ENCODE data around the gene ATXN1L.

ATXN1L gene, protein sequence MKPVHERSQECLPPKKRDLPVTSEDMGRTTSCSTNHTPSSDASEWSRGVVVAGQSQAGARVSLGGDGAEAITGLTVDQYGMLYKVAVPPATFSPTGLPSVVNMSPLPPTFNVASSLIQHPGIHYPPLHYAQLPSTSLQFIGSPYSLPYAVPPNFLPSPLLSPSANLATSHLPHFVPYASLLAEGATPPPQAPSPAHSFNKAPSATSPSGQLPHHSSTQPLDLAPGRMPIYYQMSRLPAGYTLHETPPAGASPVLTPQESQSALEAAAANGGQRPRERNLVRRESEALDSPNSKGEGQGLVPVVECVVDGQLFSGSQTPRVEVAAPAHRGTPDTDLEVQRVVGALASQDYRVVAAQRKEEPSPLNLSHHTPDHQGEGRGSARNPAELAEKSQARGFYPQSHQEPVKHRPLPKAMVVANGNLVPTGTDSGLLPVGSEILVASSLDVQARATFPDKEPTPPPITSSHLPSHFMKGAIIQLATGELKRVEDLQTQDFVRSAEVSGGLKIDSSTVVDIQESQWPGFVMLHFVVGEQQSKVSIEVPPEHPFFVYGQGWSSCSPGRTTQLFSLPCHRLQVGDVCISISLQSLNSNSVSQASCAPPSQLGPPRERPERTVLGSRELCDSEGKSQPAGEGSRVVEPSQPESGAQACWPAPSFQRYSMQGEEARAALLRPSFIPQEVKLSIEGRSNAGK

DNA sequence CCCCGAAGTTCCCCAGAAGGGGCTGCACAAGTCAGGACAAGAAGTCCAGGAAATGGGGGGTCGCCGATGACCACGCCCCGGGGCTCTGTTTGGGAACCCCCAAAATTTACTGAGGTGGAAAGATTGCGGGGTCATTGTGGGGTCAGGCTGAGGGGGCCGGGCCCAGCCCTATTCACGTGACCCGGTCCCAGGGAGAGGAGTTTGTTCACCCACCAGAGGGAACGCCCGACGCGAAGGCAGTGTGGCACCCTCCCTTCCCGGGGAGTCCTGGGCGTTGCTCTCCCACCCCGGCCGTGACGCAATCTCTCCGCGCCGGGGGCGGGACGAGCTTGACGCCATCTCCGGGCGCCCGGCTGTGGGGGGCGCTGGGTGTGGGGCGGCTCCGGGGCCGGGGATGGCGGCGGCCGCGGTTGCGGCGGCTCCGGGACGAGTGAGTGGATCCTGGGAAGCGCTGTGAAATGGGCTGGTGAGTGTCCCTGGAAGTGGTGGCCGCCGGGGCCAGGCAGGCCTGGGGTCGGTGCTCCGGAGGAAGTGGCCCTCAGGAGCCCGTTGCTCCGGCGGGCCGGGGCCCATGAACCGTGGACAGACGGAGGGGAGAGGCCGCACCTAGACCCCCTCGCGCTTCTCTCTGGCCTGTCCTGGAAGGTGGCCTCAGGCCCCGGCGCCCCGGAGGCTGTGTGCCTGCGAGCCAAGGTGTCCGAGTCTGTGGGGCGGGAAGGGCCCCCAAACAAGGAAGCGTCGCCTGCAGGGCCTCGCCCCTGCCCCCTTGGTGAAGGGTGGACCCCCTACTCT, at the start of gene ATXN1L:
ATXN1L (plus strand) TSS at position 338 of the 792 bp plus-strand sequence. CDS start 3,765 bp downstream, outside the sequence.
- no peaks in the 10 kb centered on the region for H3K9me3 ChIP-seq (ENCODE audit: severe bottlenecking)
- ATAC-seq (ENCODE audit: low read depth) (peak; percentile 91), DNase-seq (ENCODE audit: low spot score) (peak; percentile 91)
- H3K4me1 ChIP-seq (ENCODE audit: insufficient read depth, poor library complexity, severe bottlenecking), result peaks cover 6% of the 10 kb centered on the region
- peaks cover 34% of the 10 kb centered on the region for H3K36me3 ChIP-seq (ENCODE audit: low read depth)
- TF ChIP-seq, protein P1, sequence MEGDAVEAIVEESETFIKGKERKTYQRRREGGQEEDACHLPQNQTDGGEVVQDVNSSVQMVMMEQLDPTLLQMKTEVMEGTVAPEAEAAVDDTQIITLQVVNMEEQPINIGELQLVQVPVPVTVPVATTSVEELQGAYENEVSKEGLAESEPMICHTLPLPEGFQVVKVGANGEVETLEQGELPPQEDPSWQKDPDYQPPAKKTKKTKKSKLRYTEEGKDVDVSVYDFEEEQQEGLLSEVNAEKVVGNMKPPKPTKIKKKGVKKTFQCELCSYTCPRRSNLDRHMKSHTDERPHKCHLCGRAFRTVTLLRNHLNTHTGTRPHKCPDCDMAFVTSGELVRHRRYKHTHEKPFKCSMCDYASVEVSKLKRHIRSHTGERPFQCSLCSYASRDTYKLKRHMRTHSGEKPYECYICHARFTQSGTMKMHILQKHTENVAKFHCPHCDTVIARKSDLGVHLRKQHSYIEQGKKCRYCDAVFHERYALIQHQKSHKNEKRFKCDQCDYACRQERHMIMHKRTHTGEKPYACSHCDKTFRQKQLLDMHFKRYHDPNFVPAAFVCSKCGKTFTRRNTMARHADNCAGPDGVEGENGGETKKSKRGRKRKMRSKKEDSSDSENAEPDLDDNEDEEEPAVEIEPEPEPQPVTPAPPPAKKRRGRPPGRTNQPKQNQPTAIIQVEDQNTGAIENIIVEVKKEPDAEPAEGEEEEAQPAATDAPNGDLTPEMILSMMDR (IDR thresholded peaks at IDR 0.05; ENCODE audit: poor library complexity, severe bottlenecking), result no peak
- peak within 1 kb of the TSS; percentile 96 for H3K4me3 ChIP-seq (ENCODE audit: severe bottlenecking)
- peak within 1 kb of the TSS; percentile 42 for H3K27ac ChIP-seq (ENCODE audit: poor library complexity, severe bottlenecking)
- H3K27me3 ChIP-seq (ENCODE audit: insufficient read depth, poor library complexity, severe bottlenecking), result no peaks in the 10 kb centered on the region

DNA sequence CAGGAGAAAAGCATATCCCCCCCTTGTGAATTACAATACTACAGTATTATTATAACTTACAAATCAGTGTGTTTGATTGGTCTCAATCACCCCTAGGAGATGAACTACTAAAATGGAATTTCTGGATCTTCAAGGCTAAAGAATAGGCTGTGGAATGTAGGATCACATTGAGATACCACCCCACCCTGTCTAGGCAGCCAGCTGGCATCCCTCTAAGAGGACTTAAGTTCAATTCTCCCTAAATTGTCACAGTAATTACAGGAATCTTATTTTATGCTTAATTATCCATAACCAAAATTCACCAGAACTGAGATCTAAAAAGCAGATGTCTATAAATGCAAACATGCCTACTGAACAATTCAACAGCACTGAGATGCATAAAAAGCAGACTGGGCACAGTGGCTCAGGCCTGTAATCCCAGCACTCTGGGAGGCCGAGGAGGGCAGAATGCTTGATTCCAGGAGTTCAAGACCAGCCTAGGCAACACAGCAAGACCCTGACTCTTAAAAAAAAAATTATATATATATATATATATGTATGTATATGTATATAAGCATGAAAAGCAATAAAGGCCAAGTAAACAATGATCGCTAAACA, 49.2 kb upstream of the ATXN1L start:
- H3K27me3 ChIP-seq (ENCODE audit: insufficient read depth, poor library complexity, severe bottlenecking), result no peaks in the 10 kb centered on the region
- H3K9me3 ChIP-seq (ENCODE audit: severe bottlenecking), result no peaks in the 10 kb centered on the region
- ATAC-seq (ENCODE audit: low read depth) (no peak), DNase-seq (ENCODE audit: low spot score) (no peak)
- TF ChIP-seq, protein P1 (IDR thresholded peaks at IDR 0.05; ENCODE audit: poor library complexity, severe bottlenecking), result no peak
- H3K36me3 ChIP-seq (ENCODE audit: low read depth), result peaks cover 66% of the 10 kb centered on the region
- no peak overlapping the region for H3K4me3 ChIP-seq (ENCODE audit: severe bottlenecking)
- no peak overlapping the region for H3K27ac ChIP-seq (ENCODE audit: poor library complexity, severe bottlenecking)
- peaks cover 3% of the 10 kb centered on the region for H3K4me1 ChIP-seq (ENCODE audit: insufficient read depth, poor library complexity, severe bottlenecking)

DNA sequence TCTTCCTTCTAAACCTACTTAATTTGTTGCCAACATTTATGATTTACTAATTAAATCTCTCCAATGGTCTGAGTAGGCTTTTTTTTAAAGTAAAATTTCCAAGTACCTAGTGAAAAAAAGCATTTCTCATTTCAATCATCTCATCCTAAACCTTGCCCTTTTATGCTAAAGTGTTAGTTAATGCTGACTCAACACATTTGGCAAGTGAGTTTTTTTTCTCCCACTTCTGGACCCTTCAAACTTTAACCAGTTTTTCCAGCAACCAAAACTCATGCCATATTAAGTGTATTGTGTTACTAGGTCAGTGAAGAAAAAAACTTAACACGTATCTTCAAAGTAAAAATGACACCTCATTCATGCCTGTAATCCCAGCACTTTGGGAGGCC, 42.5 kb upstream of the ATXN1L start:
- ATAC-seq (ENCODE audit: low read depth), result no peak
- Histone ChIP-seq H3K27ac (ENCODE audit: poor library complexity, severe bottlenecking) (no peak overlapping the region), H3K27me3 (ENCODE audit: insufficient read depth, poor library complexity, severe bottlenecking) (no peaks in the 10 kb centered on the region), H3K4me3 (ENCODE audit: severe bottlenecking) (no peak overlapping the region), H3K4me1 (ENCODE audit: insufficient read depth, poor library complexity, severe bottlenecking) (peaks cover 13% of the 10 kb centered on the region), H3K36me3 (ENCODE audit: low read depth) (peaks cover 77% of the 10 kb centered on the region), H3K9me3 (ENCODE audit: severe bottlenecking) (no peaks in the 10 kb centered on the region)
- TF ChIP-seq, protein P1 (IDR thresholded peaks at IDR 0.05; ENCODE audit: poor library complexity, severe bottlenecking), result no peak
- DNase-seq (ENCODE audit: low spot score), result no peak

DNA sequence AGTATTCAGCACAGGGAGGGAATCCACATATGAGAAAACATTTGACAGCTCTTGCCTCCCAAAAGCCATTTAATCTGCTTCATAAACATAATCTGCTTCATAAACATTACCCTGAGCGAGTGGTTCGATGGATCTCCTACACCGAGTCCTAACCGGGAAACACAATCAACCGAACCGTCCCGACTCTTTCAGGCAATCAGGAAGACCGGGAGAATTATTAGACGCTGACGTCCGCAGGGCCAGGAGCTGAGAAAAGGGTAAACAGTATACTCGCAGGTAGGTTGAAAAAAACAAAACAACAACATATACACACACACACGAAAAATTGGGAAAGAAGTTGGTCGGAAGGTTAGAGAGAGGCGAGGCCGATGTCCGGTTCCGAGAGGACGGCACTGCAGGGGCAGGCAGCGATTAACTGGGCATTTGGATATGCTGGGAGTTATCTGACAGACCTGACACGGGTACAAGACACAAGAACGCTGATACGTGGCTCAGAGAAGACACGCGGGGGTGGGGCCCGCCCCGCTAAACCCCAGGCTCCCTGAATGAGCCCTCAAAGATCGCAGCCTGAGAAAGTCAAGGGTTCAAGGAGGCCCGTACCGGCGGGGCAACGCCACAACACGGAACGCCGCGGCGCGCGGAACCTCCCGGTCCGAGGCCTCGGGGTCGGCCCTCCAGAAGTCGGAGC, 37.7 kb upstream of the ATXN1L start:
- peak overlapping the region; percentile 75 for H3K27ac ChIP-seq (ENCODE audit: poor library complexity, severe bottlenecking)
- H3K4me1 ChIP-seq (ENCODE audit: insufficient read depth, poor library complexity, severe bottlenecking), result peaks cover 13% of the 10 kb centered on the region
- H3K9me3 ChIP-seq (ENCODE audit: severe bottlenecking), result no peaks in the 10 kb centered on the region
- H3K4me3 ChIP-seq (ENCODE audit: severe bottlenecking), result peak overlapping the region; percentile 92
- peak; percentile 23 for ATAC-seq (ENCODE audit: low read depth)
- TF ChIP-seq, protein P1 (IDR thresholded peaks at IDR 0.05; ENCODE audit: poor library complexity, severe bottlenecking), result no peak
- H3K27me3 ChIP-seq (ENCODE audit: insufficient read depth, poor library complexity, severe bottlenecking), result no peaks in the 10 kb centered on the region
- DNase-seq (ENCODE audit: low spot score), result no peak
- peaks cover 45% of the 10 kb centered on the region for H3K36me3 ChIP-seq (ENCODE audit: low read depth)
